NK-92 (cell line): ENCODE data around the gene SLC6A11.

Experiments
- DNase-seq: peaks from one replicate; lab custom pipeline; 2025; ENCODE audit not compliant: unreplicated experiment; lab: John Stamatoyannopoulos, UW

The SLC6A11 gene

GRCh38 chr3:10788451-10788850, 27.6 kb upstream of the SLC6A11 start:
- DNase-seq, result no peak

GRCh38 chr3:10790713-10791112, 25.3 kb upstream of the SLC6A11 start:
- no peak for DNase-seq

- DNase-seq, result no peak
Measured at GRCh38 chr3:10792208-10792607, 23.8 kb upstream of the SLC6A11 start.

GRCh38 chr3:10798600-10799367, 17.2 kb upstream of the SLC6A11 start:
- no peak for DNase-seq

- DNase-seq, result no peak
Measured at GRCh38 chr3:10804183-10804648, 11.8 kb upstream of the SLC6A11 start.

- no peak for DNase-seq
Measured at GRCh38 chr3:10806006-10806405, 10.0 kb upstream of the SLC6A11 start.

GRCh38 chr3:10808130-10808735, 7.8 kb upstream of the SLC6A11 start:
- DNase-seq, result no peak

- no peak for DNase-seq
Measured at GRCh38 chr3:10808974-10809373, 7.1 kb upstream of the SLC6A11 start.

- DNase-seq, result no peak
Measured at GRCh38 chr3:10810376-10810775, 5.7 kb upstream of the SLC6A11 start.

GRCh38 chr3:10813425-10813824, 2.6 kb upstream of the SLC6A11 start:
- no peak for DNase-seq

- DNase-seq, result no peak
Measured at GRCh38 chr3:10814623-10815022, 1.4 kb upstream of the SLC6A11 start.

GRCh38 chr3:10815487-10815886, 541 bp upstream of the SLC6A11 start:
- DNase-seq, result no peak

- DNase-seq, result no peak
Measured at GRCh38 chr3:10816863-10817253, 830 bp downstream of the SLC6A11 start.

GRCh38 chr3:10817506-10817905, 1.5 kb downstream of the SLC6A11 start:
- DNase-seq, result no peak

GRCh38 chr3:10822055-10822454, 6.0 kb downstream of the SLC6A11 start:
- no peak for DNase-seq

GRCh38 chr3:10822708-10823515, 6.9 kb downstream of the SLC6A11 start:
- no peak for DNase-seq

- no peak for DNase-seq
Measured at GRCh38 chr3:10823516-10823818, 7.4 kb downstream of the SLC6A11 start.

- no peak for DNase-seq
Measured at GRCh38 chr3:10824468-10824867, 8.4 kb downstream of the SLC6A11 start.

GRCh38 chr3:10833855-10834414, 17.9 kb downstream of the SLC6A11 start:
- no peak for DNase-seq

GRCh38 chr3:10834951-10835350, 18.9 kb downstream of the SLC6A11 start:
- no peak for DNase-seq

- no peak for DNase-seq
Measured at GRCh38 chr3:10835406-10835805, 19.4 kb downstream of the SLC6A11 start.

- DNase-seq, result no peak
Measured at GRCh38 chr3:10836676-10837075, 20.6 kb downstream of the SLC6A11 start.
